Inflammatory macrophage (primary cell): Measurements from ENCODE around the gene ZNF862.

Source experiments
- DNase-seq, 2 donors: peaks; one replicate each; pipeline ENCODE4 v3.0.0-alpha.2; 2020 to 2022

Gene ZNF862

GRCh38 chr7:149811831-149812490, 26.2 kb upstream of the ZNF862 start:
- DNase-seq: no peak

GRCh38 chr7:149813254-149814035, 24.7 kb upstream of the ZNF862 start:
- no peak for DNase-seq

DNA sequence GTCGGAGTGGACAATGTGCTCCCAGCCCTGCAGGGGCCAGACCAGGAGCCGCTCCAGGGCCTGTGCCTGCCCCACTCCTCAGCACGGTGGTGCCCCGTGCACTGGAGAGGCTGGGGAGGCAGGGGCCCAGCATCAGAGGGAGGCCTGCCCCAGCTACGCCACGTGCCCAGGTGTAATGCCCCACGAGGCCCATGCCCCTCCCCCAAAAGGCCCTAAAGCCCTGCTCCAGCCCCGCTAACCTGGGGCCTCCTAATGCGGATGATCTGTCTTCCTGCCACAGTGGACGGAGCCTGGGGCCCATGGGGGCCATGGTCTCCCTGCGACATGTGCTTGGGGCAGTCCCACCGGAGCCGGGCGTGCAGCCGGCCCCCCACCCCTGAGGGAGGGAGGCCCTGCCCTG, 23.7 kb upstream of the ZNF862 start:
- no peak for DNase-seq

DNA sequence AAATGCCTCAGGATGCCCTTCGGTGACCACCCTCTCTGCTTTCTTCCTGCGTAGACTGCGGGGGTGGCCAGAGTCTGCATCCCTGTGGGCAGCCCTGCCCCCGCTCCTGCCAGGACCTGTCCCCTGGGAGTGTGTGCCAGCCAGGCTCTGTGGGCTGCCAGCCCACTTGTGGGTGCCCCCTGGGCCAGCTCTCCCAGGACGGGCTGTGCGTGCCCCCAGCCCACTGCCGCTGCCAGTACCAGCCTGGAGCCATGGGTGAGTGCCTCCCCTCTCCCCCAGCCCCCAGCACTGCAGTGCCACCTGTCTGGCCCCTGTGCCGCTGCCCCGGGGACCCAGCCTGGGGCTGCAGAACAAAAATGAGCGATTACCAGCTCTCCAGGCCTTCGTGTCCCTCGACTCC, 23.1 kb upstream of the ZNF862 start:
- DNase-seq: no peak

DNA sequence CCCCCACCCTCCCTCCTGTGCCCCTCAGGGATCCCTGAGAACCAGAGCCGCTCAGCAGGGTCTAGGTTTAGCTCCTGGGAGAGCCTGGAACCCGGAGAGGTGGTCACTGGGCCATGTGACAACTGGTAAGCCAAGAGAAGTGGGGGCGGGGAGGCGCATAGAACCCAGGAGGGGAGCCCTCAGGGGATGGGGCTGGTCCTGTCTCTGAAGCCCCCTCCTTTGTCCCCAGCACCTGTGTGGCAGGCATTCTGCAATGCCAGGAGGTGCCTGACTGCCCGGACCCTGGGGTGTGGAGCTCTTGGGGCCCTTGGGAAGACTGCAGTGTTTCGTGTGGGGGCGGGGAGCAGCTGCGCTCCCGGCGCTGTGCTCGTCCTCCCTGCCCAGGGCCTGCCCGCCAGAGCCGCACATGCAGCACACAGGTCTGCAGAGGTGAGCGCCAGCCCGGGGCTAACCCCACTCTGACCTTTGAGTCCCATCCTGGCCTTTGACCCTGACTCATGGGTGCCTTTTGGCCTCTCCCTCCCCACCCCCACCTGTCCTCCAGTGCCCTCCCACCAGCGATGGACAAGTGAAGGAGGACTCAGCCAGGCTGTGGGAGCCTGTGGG, 22.4 kb upstream of the ZNF862 start:
- DNase-seq: no peak

DNA sequence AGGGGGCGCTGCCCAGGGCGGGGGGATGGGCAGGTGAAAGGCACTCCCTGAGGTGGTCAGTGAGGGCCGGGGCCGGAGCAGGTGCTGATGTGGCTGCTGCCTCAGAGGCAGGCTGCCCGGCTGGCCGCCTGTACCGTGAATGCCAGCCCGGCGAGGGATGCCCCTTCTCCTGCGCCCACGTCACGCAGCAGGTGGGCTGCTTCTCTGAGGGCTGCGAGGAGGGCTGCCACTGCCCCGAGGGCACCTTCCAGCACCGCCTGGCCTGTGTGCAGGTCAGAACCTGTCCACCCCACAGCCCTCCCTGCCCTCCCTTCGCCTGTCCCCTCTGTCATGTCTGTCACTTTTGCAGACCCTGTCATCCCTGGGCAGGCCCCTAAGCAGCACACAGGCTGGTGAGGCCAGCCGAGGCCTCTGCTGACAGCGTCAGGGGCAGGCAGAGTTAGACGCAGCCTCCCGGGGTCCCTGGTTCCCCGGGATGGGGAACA, 21.9 kb upstream of the ZNF862 start:
- no peak for DNase-seq

DNA sequence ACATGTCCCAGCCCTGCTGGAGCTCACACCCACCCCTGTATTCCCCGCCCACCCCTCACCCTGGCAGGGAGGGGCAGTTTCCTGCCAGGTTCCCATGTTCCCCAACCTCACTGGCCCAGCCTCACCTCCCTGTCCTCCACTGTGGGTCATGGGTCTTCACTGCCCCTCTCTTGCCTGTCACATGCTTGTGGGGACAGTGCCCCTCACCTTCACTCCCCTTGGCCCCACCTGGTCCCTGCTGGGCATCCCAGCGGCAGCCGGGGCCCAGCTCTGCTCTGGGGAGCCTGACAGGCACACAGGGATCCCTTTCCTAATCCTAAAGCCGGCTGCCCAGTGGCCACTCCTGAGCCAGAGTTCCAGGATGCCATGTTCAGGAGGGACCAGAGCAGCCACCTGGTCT, 21.4 kb upstream of the ZNF862 start:
- no peak for DNase-seq

- DNase-seq: no peak
These were observed 20.8 kb upstream of the ZNF862 start for GRCh38 chr7:149817301-149817771.

GRCh38 chr7:149817836-149818535, 20.2 kb upstream of the ZNF862 start:
- no peak for DNase-seq

DNA sequence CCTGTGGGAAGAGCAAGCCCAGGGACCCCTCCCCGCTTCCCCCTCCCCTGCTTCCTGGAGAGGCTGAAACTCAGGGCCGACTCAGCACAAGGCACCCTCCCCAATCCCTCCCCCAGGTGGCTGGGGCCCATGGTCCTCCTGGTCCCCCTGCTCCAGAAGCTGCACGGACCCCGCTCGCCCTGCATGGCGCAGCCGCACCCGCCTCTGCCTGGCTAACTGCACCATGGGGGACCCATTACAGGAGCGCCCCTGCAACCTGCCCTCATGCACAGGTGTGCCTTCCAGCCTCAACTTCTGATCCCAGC, 19.7 kb upstream of the ZNF862 start:
- no peak for DNase-seq

DNA sequence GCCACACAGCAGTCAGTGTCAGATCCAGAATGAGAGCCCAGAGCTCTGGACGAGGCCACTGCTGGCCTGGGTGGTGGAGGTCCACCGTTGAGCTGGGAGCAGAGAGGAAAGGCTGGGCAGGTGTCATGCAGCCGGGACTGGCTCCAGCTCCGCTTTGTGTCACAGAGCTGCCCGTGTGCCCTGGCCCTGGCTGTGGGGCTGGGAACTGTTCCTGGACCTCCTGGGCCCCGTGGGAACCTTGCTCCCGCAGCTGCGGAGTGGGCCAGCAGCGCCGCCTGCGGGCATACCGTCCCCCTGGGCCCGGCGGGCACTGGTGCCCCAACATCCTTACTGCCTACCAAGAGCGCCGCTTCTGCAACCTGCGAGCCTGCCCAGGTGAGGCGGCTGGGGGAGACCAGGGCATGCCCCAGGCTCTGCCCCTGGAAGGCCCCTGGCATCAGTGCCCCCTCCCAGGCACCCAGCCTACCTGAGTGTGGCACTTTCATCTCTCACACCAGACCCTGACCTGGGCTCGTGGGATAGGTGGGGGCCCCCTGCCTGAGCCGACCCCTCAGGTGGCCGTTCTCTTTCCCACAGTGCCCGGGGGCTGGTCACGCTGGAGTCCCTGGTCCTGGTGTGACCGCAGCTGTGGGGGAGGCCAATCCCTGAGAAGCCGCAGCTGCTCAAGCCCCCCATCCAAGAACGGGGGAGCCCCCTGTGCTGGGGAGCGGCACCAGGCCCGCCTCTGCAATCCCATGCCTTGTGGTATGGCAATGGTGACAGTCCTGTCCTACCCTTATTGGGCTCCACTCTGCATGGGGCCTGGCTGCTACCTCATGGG, 18.8 kb upstream of the ZNF862 start:
- DNase-seq: no peak

- DNase-seq: no peak
These were observed 18.2 kb upstream of the ZNF862 start for GRCh38 chr7:149819961-149820340.

GRCh38 chr7:149820622-149821190, 17.5 kb upstream of the ZNF862 start:
- no peak for DNase-seq

DNA sequence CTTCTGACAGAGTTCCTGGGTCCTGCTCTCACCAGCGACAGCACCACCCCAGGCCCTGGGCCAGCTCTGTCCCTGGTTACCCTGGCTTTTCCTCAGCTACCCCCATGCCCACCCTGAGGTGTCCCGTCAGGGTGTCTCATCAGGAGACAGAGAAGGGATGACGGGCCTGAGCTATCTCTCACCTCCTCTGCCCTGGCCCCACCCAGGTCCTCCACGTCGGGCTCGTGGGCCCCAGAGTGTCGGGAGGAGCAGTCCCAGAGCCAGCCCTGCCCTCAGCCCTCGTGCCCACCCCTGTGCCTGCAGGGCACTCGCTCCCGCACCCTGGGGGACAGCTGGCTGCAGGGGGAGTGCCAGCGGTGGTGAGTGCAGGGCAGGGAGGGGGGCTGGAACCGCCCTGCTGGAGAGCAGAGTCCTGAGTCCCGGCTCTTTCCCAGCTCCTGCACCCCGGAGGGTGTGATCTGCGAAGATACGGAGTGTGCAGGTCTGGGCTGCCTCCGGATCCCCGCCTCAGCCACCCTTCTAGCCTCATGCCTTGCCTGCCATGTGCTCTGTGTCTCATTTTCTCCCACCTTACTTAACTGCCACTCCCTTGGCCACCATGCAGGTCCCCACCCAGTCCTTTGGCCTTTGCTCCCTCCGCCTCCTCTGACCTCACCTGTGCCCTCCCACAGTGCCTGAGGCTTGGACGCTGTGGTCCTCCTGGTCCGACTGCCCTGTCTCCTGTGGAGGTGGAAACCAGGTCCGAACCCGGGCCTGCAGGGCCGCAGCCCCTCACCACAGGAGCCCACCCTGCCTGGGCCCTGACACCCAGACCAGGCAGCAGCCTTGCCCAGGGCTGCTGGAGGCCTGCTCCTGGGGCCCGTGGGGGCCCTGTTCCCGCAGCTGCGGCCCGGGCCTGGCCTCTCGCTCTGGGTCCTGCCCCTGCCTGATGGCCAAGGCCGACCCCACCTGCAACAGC, 16.7 kb upstream of the ZNF862 start:
- DNase-seq: no peak

DNA sequence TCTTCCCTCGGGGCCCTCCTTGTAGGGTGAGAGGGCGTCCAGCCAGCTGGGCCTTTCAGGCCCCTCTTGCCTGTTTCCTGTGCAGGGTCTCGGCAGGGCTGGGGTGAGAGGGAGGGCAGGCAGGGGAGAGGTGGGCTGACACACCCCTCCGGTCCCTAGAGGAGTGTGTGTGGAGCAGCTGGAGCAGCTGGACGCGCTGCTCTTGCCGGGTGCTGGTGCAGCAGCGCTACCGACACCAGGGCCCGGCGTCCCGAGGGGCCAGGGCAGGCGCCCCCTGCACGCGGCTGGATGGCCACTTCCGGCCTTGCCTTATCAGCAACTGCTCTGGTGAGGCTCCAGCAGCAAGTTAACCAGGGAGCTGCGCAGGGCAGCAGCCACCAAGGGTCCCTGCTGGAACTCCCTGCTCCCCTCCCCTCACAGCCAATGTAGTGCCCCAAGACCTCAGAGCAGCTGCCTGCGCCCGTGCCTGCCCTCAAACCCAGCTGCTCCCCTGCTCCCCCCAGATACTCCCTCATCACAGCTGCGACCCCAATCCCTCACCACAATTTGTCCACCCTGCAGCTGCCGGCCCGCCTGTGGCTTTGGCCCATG, 15.7 kb upstream of the ZNF862 start:
- DNase-seq: no peak

DNA sequence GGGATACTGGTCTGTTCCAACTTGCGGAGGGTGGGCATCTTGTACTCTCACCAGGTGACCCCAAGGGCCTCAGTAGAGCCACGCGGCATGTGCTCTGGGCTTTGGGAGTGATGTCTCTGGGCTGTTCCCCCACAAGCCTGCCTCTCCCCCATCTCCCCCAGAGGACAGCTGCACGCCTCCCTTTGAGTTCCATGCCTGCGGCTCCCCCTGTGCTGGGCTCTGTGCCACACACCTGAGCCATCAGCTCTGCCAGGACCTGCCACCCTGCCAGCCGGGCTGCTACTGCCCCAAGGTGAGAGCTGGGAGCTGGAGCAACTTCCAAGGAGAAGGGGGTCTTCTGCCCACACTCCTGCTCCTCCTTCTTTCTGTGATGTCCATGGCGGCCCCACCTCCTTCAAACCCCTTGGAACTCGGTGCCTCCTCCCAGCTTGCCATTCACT, 15.0 kb upstream of the ZNF862 start:
- no peak for DNase-seq

- DNase-seq: no peak
These were observed 14.5 kb upstream of the ZNF862 start for GRCh38 chr7:149823631-149824199.

DNA sequence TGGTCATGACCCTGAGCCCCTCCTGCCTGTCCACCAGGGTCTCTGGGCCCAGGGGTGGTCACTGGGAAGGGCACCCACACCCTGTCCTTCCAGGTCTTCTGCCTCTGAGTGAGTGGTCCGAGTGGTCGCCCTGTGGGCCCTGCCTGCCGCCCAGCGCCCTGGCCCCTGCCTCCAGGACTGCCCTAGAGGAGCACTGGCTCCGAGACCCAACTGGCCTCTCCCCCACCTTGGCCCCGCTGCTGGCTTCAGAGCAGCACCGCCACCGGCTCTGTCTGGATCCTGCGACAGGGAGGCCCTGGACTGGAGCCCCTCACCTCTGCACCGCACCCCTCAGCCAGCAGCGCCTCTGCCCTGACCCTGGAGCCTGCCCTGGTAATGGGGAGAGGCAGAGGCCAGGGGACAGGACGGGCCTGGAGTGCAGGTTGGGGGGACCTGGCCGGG, 13.9 kb upstream of the ZNF862 start:
- DNase-seq: no peak

- no peak for DNase-seq
These were observed 13.2 kb upstream of the ZNF862 start for GRCh38 chr7:149824748-149825566.
